HepG2 (cell line): ENCODE results near the gene TRIP4. TPM values are rescaled to one million over a fixed set of nuclear protein-coding genes. Genes with fewer than 3 reads are reported as not detected.

ENCODE experiments used
- HNRNPK ChIP-seq: fragments of 200-400 bp; formaldehyde crosslinking; IDR thresholded peaks from 2 replicates; pipeline ENCODE4 v1.6.1; 2018; ENCODE audit warnings: low read length, low read depth, moderate library complexity, mild to moderate bottlenecking; ENCODE audit not compliant: poor library complexity, severe bottlenecking
- PITX1 ChIP-seq: sonication (generic); formaldehyde crosslinking; IDR thresholded peaks from 2 replicates; pipeline ENCODE4 v1.5.1; 2020; ENCODE audit warnings: mild to moderate bottlenecking, missing genetic modification reagents
- ZFP36L2 ChIP-seq: sonication (generic); formaldehyde crosslinking; IDR thresholded peaks from 2 replicates; pipeline ENCODE4 v1.4.0; 2020; ENCODE audit warnings: missing genetic modification reagents
- ZNF3 ChIP-seq: IDR thresholded peaks from 2 replicates; pipeline ENCODE4 v1.7.0; 2017; ENCODE audit warnings: inconsistent platforms
- ZNF331 ChIP-seq: sonication (generic); formaldehyde crosslinking; IDR thresholded peaks from 2 replicates; pipeline ENCODE4 v1.4.0; 2020; ENCODE audit warnings: missing genetic modification reagents
- ZNF496 ChIP-seq: sonication (generic); formaldehyde crosslinking; IDR thresholded peaks from 2 replicates; pipeline ENCODE4 v1.8.1; 2023; ENCODE audit warnings: mild to moderate bottlenecking, moderate library complexity, missing genetic modification reagents; ENCODE audit not compliant: insufficient replicate concordance
- ZNF572 ChIP-seq: sonication (generic); formaldehyde crosslinking; IDR thresholded peaks from 2 replicates; pipeline ENCODE4 v1.5.1; 2020; ENCODE audit warnings: mild to moderate bottlenecking, missing genetic modification reagents
- ZNF629 ChIP-seq: sonication (generic); formaldehyde crosslinking; conservative IDR thresholded peaks from 2 replicates; pipeline ENCODE4 v1.5.0; 2020; ENCODE audit warnings: missing genetic modification reagents
- ZNF780A ChIP-seq: sonication (generic); formaldehyde crosslinking; IDR thresholded peaks from 2 replicates; pipeline ENCODE4 v1.8.0; 2022; ENCODE audit warnings: mild to moderate bottlenecking, missing genetic modification reagents, moderate library complexity
- polyA plus RNA-seq, 8 experiments: library from polyadenylated mRNA; depleted of rRNA in 3 of 8; stranded (reverse) in 7 of 8; unstranded in 1 of 8; fragments of >200 nt; fragmentation: Illumina TruSeq in 4 of 8; extraction: Trizol in 4 of 8; gene quantifications; 2 replicates each; pipeline versions ENCODE4 v1.2.1 to v1.2.3, GENCODE V29; 2011 to 2016; ENCODE audit warnings: low read depth in 4 of 8, missing spikeins in 1 of 8, mixed read lengths in 1 of 8; ENCODE audit not compliant: insufficient read depth in 1 of 8
- total RNA-seq, 5 experiments: library from RNA; depleted of rRNA; stranded (reverse); fragments of >200 nt; fragmentation: Illumina TruSeq; extraction: Trizol; gene quantifications; 2 replicates each; pipeline ENCODE4 v1.2.3, GENCODE V29; 2016; ENCODE audit warnings: low read depth in 1 of 5
- TF ChIP-seq, protein P1 (sequence below), 2 experiments: sonication (generic) in 1 of 2; formaldehyde crosslinking in 1 of 2; IDR thresholded peaks; 2 replicates each; pipeline versions ENCODE4 v1.5.1 to v1.6.1; 2011 to 2020; ENCODE audit warnings: borderline replicate concordance in 1 of 2, low read depth in 1 of 2, low read length in 1 of 2, mild to moderate bottlenecking in 1 of 2, missing genetic modification reagents in 1 of 2, moderate library complexity in 1 of 2
- TF ChIP-seq, protein P2 (sequence below): sonication (generic); formaldehyde crosslinking; IDR thresholded peaks from 2 replicates; pipeline ENCODE4 v1.4.0; 2020; ENCODE audit warnings: missing genetic modification reagents
- TF ChIP-seq, protein P3 (sequence below): sonication (generic); formaldehyde crosslinking; IDR thresholded peaks from 2 replicates; pipeline ENCODE4 v1.4.0; 2020; ENCODE audit warnings: missing genetic modification reagents, borderline replicate concordance
- TF ChIP-seq, protein P4 (sequence below): sonication (generic); formaldehyde crosslinking; IDR thresholded peaks from 2 replicates; pipeline ENCODE4 v1.5.1; 2020; ENCODE audit warnings: mild to moderate bottlenecking, missing genetic modification reagents
- TF ChIP-seq, protein P5 (sequence below): IDR thresholded peaks from 2 replicates; pipeline ENCODE4 v1.6.1; 2012; ENCODE audit warnings: low read depth, low read length, improper control_type of control experiment
- TF ChIP-seq, protein P6 (sequence below): sonication (generic); formaldehyde crosslinking; IDR thresholded peaks from 2 replicates; pipeline ENCODE4 v1.4.0; 2020; ENCODE audit warnings: missing genetic modification reagents, borderline replicate concordance

TRIP4 gene
- total and polyA plus RNA-seq, 2 of the 13 experiments (the other 11 are each of a cell fraction or from before 2014, with no cell fraction given), result 7.1 to 11.8 TPM

DNA sequence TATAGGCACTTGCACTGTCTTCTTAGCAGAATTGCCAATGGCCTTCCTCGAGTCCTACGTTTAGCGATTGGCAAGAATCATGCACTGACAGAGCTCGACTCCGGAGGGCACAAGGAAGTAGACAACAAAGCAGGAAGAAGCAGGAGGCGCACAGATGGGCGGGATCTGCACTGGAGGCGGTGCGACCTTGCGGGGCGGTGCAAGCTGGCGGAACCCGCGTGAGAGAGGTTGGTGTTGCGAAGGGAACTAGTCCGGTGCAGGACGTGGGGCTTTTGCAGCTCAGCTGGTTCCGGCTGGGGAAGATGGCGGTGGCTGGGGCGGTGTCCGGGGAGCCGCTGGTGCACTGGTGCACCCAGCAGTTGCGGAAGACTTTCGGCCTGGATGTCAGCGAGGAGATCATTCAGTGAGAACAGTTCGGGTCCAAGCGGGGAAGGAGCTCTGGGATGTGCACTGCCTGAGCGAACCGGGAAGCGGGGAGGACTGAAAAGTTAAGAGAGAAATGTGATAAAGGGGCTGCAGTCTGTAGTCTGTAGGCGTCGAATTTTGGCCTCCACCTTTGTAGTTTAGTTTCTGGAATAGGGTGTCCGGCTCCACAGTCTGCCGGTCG is at the start of gene TRIP4 (continued):
- TF ChIP-seq, protein P1, sequence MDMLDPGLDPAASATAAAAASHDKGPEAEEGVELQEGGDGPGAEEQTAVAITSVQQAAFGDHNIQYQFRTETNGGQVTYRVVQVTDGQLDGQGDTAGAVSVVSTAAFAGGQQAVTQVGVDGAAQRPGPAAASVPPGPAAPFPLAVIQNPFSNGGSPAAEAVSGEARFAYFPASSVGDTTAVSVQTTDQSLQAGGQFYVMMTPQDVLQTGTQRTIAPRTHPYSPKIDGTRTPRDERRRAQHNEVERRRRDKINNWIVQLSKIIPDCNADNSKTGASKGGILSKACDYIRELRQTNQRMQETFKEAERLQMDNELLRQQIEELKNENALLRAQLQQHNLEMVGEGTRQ (IDR thresholded peaks at IDR 0.05; ENCODE audit: low read depth, low read length), result no peak
- TF ChIP-seq, protein P1 (CRISPR knock-in tag; IDR thresholded peaks at IDR 0.05; ENCODE audit: borderline replicate concordance), result peak; percentile 47; the same call in 1 of the 2 replicates
- TF ChIP-seq, protein P2, sequence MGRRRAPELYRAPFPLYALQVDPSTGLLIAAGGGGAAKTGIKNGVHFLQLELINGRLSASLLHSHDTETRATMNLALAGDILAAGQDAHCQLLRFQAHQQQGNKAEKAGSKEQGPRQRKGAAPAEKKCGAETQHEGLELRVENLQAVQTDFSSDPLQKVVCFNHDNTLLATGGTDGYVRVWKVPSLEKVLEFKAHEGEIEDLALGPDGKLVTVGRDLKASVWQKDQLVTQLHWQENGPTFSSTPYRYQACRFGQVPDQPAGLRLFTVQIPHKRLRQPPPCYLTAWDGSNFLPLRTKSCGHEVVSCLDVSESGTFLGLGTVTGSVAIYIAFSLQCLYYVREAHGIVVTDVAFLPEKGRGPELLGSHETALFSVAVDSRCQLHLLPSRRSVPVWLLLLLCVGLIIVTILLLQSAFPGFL, result 0 out of 2 replicates have a peak, but pooled peaks have one; percentile 84
- TF ChIP-seq PITX1 (CRISPR knock-in tag) (peak; percentile 99), ZNF331 (CRISPR knock-in tag) (peak; percentile 97), ZNF3 (no peak), ZNF629 (no peak; the same call in 1 of the 2 replicates), ZNF496 (CRISPR knock-in tag) (no peak), ZNF572 (CRISPR knock-in tag) (peak; percentile 86; the same call in 1 of the 2 replicates), HNRNPK (peak; percentile 80), ZNF780A (CRISPR knock-in tag) (peak; percentile 88; the same call in 1 of the 2 replicates), ZFP36L2 (no peak)
- TF ChIP-seq, protein P3, sequence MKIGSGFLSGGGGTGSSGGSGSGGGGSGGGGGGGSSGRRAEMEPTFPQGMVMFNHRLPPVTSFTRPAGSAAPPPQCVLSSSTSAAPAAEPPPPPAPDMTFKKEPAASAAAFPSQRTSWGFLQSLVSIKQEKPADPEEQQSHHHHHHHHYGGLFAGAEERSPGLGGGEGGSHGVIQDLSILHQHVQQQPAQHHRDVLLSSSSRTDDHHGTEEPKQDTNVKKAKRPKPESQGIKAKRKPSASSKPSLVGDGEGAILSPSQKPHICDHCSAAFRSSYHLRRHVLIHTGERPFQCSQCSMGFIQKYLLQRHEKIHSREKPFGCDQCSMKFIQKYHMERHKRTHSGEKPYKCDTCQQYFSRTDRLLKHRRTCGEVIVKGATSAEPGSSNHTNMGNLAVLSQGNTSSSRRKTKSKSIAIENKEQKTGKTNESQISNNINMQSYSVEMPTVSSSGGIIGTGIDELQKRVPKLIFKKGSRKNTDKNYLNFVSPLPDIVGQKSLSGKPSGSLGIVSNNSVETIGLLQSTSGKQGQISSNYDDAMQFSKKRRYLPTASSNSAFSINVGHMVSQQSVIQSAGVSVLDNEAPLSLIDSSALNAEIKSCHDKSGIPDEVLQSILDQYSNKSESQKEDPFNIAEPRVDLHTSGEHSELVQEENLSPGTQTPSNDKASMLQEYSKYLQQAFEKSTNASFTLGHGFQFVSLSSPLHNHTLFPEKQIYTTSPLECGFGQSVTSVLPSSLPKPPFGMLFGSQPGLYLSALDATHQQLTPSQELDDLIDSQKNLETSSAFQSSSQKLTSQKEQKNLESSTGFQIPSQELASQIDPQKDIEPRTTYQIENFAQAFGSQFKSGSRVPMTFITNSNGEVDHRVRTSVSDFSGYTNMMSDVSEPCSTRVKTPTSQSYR (CRISPR knock-in tag), result peak; percentile 77
- TF ChIP-seq, protein P4, sequence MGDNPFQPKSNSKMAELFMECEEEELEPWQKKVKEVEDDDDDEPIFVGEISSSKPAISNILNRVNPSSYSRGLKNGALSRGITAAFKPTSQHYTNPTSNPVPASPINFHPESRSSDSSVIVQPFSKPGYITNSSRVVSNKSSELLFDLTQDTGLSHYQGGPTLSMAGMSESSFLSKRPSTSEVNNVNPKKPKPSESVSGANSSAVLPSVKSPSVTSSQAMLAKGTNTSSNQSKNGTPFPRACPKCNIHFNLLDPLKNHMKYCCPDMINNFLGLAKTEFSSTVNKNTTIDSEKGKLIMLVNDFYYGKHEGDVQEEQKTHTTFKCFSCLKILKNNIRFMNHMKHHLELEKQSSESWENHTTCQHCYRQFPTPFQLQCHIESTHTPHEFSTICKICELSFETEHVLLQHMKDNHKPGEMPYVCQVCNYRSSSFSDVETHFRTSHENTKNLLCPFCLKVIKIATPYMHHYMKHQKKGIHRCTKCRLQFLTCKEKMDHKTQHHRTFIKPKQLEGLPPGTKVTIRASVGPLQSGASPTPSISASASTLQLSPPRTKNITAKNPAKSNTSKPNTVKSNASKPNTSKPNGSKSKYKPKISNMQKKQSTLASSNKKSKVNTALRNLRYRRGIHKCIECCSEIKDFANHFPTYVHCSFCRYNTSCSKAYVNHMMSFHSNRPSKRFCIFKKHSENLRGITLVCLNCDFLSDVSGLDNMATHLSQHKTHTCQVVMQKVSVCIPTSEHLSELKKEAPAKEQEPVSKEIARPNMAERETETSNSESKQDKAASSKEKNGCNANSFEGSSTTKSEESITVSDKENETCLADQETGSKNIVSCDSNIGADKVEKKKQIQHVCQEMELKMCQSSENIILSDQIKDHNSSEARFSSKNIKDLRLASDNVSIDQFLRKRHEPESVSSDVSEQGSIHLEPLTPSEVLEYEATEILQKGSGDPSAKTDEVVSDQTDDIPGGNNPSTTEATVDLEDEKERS (CRISPR knock-in tag), result peak; percentile 72; the same call in 1 of the 2 replicates
- TF ChIP-seq, protein P5, sequence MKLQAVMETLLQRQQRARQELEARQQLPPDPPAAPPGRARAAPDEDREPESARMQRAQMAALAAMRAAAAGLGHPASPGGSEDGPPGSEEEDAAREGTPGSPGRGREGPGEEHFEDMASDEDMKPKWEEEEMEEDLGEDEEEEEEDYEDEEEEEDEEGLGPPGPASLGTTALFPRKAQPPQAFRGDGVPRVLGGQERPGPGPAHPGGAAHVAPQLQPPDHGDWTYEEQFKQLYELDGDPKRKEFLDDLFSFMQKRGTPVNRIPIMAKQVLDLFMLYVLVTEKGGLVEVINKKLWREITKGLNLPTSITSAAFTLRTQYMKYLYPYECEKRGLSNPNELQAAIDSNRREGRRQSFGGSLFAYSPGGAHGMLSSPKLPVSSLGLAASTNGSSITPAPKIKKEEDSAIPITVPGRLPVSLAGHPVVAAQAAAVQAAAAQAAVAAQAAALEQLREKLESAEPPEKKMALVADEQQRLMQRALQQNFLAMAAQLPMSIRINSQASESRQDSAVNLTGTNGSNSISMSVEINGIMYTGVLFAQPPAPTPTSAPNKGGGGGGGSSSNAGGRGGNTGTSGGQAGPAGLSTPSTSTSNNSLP, result 0 out of 2 replicates have a peak, but pooled peaks have one; percentile 41
- TF ChIP-seq, protein P6, sequence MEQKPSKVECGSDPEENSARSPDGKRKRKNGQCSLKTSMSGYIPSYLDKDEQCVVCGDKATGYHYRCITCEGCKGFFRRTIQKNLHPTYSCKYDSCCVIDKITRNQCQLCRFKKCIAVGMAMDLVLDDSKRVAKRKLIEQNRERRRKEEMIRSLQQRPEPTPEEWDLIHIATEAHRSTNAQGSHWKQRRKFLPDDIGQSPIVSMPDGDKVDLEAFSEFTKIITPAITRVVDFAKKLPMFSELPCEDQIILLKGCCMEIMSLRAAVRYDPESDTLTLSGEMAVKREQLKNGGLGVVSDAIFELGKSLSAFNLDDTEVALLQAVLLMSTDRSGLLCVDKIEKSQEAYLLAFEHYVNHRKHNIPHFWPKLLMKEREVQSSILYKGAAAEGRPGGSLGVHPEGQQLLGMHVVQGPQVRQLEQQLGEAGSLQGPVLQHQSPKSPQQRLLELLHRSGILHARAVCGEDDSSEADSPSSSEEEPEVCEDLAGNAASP (CRISPR knock-in tag), result peak; percentile 90
